Activated CD8-positive, alpha-beta memory T cell treated with anti-CD3 and anti-CD28 coated beads, Interleukin-2, amount 50 U/mL, for 4 hours (primary cell): ENCODE measurements around the gene TSTD2.

Source experiments
- DNase-seq: peaks from one replicate; pipeline ENCODE4 v3.0.0-alpha.2; 2020

TSTD2 gene

GRCh38 chr9:97632985-97633858 lies at the start of gene TSTD2, which contains the start of gene NCBP1:
TSTD2 (minus strand) TSS chr9:97633368; CDS start chr9:97627562, 5,806 bp downstream.
NCBP1 (plus strand) TSS chr9:97633821; CDS start chr9:97633882, 61 bp downstream.
- peak; percentile 94 for DNase-seq

DNA sequence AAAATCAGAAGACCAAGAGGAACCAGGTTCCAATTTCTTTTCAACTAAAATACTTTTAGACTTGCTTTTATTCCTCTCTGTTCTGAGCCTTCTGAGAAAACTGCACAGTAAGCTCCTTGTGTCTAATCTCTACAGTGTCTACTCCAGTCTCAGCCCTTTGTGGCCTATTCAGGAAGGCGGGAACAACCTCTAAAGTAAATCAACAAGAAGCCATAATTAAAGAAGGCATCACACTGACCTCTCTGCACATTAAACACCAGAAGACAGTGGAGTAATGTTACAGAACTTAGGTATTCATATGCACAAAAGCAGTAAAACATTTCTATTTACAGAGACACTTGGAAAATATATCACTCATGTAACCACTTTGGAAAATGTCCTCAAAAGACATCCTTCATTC lies 49.1 kb upstream of the TSTD2 start:
- DNase-seq, result no peak

DNA sequence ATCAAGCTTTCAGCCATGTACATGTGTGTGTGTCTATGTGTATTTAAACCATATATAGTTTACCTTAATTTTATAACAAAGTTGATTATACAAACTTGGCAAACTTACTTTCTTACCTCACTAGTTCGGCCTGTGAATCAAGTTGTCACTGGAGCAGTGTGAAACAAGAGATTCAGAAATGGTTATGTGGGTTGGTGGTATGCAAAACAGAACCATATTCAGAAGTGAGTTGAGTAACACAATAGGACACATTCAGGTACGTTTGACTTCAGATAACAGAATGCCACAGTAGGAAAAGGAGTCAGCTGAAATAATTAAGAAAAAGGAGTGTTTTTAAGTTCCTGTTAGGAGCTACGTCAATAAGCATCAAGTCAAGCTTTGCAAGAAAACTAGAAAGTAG lies 42.5 kb upstream of the TSTD2 start:
- no peak for DNase-seq

DNA sequence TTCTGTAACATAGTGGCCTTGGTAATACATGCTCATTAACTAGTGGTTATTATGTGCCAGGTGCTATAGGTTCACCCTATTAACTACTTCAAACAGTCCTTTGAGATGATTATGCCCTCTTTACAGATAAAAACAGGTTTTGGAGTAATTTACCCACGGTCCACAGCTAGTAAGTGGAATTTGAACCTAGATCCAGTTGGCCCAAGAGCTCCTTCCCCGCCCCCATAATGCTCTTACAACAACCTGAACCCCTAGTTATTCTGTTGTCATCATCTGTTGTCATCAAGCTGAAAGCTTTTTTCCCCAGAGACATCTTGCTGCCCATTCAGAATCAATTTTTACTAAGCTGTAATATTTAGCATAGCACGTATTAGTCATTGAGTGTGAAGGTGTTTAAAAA lies 40.8 kb upstream of the TSTD2 start:
- DNase-seq, result no peak

DNA sequence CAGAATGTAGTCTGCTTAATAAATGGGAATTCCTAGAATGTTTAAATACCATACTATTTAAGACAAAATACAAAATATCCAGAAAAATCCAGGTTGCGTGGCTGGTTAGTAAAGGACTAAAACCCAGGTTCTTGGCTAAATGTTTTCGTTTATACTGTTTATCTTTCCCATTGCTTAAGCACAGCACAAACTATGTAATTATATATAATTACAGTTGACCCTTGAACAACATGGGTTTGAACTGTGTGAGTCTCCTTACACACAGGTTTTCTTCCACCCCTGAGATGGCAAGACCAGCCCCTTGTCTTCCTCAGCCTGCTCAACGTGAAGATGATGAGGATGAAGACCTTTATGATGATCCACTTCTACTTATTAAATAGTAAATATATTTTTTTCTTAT lies 39.2 kb upstream of the TSTD2 start:
- DNase-seq, result no peak

- no peak for DNase-seq
Observed at GRCh38 chr9:97670586-97670985, 37.4 kb upstream of the TSTD2 start.

- DNase-seq, result no peak
Observed at GRCh38 chr9:97668485-97668884, 35.3 kb upstream of the TSTD2 start.

- no peak for DNase-seq
Observed at GRCh38 chr9:97666907-97667686, 33.9 kb upstream of the TSTD2 start.

DNA sequence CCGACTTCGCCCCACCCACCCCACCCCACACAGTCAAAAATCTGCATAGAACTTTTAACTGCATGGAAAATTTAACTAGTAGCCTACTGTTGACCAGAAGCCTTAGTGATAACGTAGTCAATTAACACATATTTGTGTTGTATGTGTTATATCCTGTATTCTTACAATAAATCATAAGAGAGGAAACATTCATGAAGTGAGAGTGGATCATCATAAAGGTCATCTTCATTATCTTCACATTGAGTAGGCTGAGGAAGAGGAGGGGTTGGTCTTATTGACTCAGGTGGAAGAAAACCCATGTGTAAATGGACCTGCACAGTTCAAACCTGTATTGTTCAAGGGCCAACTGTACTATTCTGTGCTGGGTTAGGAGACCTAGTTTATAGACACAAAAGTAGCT lies 32.6 kb upstream of the TSTD2 start:
- DNase-seq, result no peak

DNA sequence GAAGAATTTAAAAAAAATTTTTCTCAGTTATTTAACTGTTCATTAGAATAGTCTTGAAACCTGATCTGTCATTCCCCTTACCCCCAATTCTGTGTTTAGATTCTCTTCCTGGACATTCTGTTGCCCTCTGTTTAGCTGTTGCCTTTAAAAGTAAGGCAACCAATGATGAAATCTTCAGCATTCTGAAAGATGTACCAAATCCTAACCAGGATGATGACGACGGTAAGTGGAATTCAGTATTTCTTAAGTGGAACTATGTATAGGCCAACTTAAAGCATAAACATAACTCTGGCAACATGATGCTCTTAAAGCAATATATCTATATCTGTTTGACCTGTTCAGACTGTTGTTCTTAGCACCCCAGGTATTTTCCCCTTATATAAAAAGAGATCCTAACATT lies 27.7 kb upstream of the TSTD2 start:
- no peak for DNase-seq

DNA sequence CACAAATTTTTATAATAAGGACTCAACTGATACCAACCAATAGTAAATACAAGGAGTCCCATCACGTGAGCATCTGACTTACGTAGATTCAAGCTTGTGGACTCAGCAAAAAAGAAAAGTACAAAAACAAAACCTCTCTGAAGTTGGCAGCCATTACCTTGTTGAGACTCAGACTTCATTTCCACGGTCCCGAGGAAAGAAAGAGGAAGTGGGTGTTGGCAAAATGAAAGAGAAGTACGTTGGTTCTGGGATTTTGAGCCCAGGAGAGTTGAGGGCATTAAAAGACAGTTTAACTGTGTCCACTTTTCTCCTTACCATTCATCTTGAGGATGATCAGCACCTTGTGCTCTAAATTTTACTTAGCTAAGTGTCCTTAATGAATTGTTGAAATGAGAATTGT lies 27.2 kb upstream of the TSTD2 start:
- DNase-seq, result no peak

DNA sequence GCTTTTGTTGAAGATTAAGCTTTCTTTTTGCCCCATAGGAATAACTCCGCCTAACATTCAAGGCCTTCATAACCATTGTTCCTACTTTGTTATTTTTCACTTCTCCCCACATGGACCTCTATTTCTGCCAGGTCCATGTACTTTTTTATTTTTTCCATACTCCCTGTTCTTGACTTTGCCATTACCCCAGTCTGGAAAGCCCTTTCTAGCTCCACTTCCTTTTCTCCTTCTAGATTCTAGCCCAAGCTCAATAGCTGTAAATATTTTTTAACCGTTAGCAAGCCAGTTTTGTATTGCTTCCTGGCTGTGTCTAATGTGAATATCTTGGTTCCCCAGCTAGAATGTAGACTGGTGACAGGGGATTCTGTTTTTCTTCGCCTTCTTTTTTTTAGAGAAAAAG lies 26.6 kb upstream of the TSTD2 start:
- DNase-seq, result no peak

DNA sequence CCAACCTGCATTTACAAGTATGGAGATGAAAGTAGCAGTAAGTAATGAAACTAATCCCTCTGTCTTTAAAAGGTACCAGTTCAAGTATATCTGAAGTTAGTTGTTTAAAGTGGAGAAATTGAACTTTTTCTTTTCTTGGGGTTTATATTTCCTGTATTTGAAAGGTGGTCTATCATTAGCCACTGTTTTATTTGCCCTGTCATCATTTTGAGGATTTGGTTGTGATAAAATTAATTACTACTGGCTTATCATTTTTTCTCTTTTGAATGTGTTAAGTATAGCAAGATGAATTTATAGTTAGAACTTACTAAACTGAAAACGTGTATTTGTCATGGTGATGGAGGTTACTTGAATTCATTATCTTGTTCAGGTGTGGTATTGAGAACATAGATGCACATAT lies 25.5 kb upstream of the TSTD2 start:
- DNase-seq, result no peak

DNA sequence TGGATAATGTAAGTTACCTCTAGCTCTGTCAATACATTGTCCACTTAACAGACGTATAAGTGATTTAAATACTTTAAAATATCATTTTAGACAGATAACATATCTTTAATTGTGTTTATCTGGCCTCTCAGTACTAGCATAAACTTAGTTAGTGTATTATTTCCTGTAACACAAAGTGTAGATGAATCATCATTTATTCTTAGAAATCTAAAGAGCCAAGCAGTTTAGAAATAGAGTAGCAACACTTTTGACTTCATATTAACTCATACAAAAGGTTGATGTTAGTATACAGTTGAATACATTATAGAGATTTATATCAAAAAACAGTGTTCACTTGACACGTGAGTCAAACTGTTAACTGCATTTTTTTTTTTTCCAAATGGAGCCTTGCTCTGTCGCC lies 18.5 kb upstream of the TSTD2 start:
- no peak for DNase-seq

- no peak for DNase-seq
Observed at GRCh38 chr9:97647996-97648395, 14.8 kb upstream of the TSTD2 start.

DNA sequence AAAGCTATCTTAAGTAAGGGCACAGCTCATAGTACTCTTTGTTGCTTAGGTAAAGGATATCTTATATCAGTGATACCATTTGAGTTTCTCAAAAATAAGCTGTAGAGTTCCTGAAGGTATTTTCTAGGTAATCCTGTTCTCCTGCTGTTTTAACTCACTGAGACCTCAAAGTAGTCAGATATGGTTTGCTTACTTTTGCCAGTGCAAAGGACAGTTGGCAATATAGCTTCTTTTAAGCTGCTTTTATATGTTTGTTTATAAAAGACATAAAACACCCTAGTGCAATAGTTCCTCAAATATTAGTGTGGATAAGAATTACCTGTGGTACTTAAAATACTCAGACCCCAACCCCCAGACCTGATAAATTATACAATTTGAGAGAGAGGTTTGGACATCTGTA lies 12.6 kb upstream of the TSTD2 start:
- no peak for DNase-seq

DNA sequence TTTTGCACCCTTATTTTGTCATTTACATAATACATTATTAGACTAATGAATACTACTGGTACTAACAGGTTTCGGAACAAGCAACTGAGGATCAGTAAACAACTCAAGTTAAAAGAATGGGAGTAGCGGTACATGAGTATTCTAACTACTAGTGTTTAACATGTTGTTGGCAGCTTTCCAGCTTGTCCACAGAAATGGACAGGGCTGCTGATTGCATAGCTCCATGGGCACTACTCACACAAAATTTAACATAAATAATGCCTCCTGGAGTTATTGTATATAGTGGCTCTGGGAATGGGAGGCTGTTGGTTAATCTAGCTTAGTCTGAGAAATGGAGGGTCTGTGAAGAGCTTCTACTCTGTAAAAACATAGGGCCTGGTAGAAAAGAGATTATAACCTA lies 7.2 kb upstream of the TSTD2 start:
- DNase-seq, result no peak

- no peak for DNase-seq
Observed at GRCh38 chr9:97638666-97639065, 5.5 kb upstream of the TSTD2 start.

DNA sequence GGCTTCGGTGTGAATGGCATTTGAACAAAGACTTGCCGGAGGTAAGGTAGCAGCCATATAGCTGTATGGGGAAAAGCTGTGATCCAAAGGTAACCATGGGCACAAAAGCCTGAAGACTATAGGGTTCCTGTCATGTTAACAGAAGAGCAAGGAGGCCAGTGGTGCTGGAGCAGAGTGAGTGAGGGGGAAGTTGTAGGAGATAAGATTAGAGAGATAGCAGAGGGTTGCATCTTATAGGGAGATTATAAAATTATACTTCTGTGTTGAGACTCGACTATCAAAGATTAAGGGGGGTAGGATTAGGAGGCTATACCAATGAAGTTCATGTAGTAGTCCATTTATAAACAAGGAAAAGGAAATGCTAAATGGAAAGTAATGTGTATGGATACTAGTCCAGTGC lies 3.7 kb upstream of the TSTD2 start:
- DNase-seq, result no peak

DNA sequence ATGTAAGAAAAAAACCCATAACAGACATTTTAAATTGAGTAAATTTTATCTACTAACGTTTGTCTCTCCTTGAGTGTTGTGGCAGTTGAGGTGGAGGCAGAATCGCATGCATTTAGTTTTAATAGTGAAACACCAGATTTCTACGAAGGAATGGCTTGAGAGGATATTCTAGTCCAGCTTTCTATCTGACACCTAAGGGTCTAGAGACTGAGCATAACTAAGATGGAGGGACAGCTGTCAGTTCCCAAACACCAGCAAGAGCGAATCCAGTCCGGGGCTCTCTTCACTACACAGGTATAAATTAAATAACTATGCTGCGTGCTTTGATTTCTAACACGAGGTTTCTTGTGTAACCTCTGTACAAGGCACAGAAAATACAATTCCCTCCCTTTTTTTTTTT lies 1.9 kb upstream of the TSTD2 start:
- DNase-seq, result no peak

- DNase-seq, result no peak
Observed at GRCh38 chr9:97633859-97634490, 807 bp upstream of the TSTD2 start.

- peak; percentile 27 for DNase-seq
Observed at GRCh38 chr9:97632248-97632984, 752 bp downstream of the TSTD2 start.

DNA sequence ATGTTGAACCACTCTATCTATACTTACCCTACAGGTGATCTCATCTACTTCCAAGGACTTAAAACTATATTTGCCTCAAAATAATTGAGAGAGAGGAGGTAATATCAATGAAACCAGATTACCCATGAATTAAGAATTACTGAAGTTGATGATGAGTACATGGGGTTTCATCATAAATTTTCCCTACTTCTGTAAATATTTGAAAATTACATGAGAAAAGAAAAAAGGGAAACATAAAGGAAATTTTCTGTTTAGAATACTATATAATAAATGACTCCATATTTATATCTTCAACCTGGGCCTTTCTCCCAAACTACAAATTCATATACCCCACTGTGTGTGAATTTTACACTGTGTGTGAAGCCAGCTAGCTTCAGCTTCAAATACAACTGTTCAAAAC lies 2.6 kb downstream of the TSTD2 start:
- DNase-seq, result no peak
